Mesodermal cell (in vitro differentiated cells): ENCODE results near the gene SCAF1.
"Not testable (repeated sequence)": the region's sequence is repeated elsewhere in the genome, so short reads cannot be mapped to it uniquely, and the experiment has no call there.

ENCODE experiments used
- H3K27ac ChIP-seq: 2 replicates; pipeline ENCODE4 v1.7.0; 2013; ENCODE audit warnings: mild to moderate bottlenecking, low read depth, low read length, moderate library complexity; ENCODE audit not compliant: severe bottlenecking
- H3K36me3 ChIP-seq: 2 replicates; pipeline ENCODE4 v1.7.1; 2013; ENCODE audit warnings: mild to moderate bottlenecking, low read length, moderate library complexity; ENCODE audit not compliant: control insufficient read depth, insufficient read depth
- H3K4me1 ChIP-seq: one replicate; pipeline ENCODE4 v1.7.1; 2013; ENCODE audit warnings: mild to moderate bottlenecking, low read length; ENCODE audit not compliant: insufficient read depth, control insufficient read depth, poor library complexity, severe bottlenecking
- H3K4me3 ChIP-seq: 2 replicates; pipeline ENCODE4 v1.7.0; 2013; ENCODE audit warnings: low read length, control low read depth, mild to moderate bottlenecking; ENCODE audit not compliant: insufficient read depth, poor library complexity, severe bottlenecking; ENCODE audit errors: extremely low read depth
- H3K9me3 ChIP-seq: 2 replicates; pipeline ENCODE4 v1.7.1; 2013; ENCODE audit warnings: mild to moderate bottlenecking, low read length, moderate library complexity; ENCODE audit not compliant: control insufficient read depth
- WGBS, 2 experiments: methylation state at CpG; one replicate each; pipeline ENCODE4 v1.1.5; 2013; ENCODE audit warnings: missing lambda C conversion rate in 2 of 2; ENCODE audit not compliant: insufficient coverage in 2 of 2; 5-methylcytosine and 5-hydroxymethylcytosine counted together

The SCAF1 gene

GRCh38 chr19:49616532-49616931 lies 25.5 kb upstream of the SCAF1 start:
- Histone ChIP-seq H3K27ac (no peak overlapping the region), H3K9me3 (no peaks in the 10 kb centered on the region), H3K36me3 (peaks cover 87% of the 10 kb centered on the region), H3K4me3 (no peak overlapping the region), H3K4me1 (peaks cover 13% of the 10 kb centered on the region)
- WGBS, 2 experiments: 94 to 95% methylated on average over 6 to 7 of the region's 7 CpGs

DNA sequence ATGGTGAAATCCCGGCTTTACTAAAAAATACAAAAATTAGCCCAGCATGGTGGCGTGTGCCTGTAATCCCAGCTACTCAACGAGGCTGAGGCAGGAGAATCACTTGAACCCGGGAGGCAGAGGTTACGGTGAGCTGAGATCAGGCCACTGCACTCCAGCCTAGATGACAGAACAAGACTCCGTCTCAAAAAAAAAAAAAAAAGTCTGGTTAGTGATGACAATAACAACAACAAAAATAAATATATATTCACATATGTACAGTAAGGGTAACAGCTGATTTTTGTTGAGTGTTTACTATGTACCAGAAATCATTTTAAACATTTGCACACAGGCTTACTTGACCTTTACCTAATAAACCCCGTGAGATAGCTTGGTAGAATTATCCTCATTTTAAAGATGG lies 25.1 kb upstream of the SCAF1 start:
- peaks cover 91% of the 10 kb centered on the region for H3K36me3 ChIP-seq

DNA sequence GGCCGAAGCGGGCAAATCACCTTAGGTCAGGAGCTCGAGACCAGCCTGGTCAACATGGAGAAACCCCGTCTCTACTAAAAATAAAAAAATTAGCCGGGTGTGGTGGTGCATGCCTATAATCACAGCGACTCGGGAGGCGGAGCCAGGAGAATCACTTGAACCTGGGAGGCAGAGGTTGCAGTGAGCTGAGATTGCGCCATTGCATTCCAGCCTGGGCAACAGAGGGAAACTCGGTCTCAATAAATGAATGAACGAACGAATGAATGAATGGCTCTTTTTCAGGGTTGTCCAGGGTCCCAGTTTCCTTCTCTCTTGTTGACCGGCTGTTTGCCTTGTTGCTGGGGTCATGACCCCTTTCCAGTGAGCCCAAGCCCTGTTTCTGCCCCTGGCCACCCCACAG lies 24.1 kb upstream of the SCAF1 start:
- Histone ChIP-seq H3K36me3 (peaks cover 90% of the 10 kb centered on the region), H3K4me1 (peaks cover 13% of the 10 kb centered on the region)
- H3K9me3 ChIP-seq, H3K4me3 ChIP-seq, H3K27ac ChIP-seq: not testable (repeated sequence)
- WGBS, 2 experiments: 94 to 96% methylated on average over 13 of the region's 13 CpGs

More for the DNA sequence above, 25.1 kb upstream of the SCAF1 start:
- Histone ChIP-seq H3K9me3 (no peaks in the 10 kb centered on the region), H3K4me3 (no peak overlapping the region), H3K27ac (no peak overlapping the region), H3K4me1 (peaks cover 13% of the 10 kb centered on the region)
- 85 to 100% methylated on average over 4 to 5 of the region's 7 CpGs for WGBS, 2 experiments

- Histone ChIP-seq H3K27ac (no peak overlapping the region), H3K36me3 (peaks cover 61% of the 10 kb centered on the region), H3K4me1 (no peaks in the 10 kb centered on the region), H3K9me3 (no peaks in the 10 kb centered on the region), H3K4me3 (no peak overlapping the region)
- WGBS, 2 experiments: 94 to 95% methylated on average over 17 to 19 of the region's 27 CpGs
These were observed 16.8 kb upstream of the SCAF1 start for GRCh38 chr19:49624967-49625910.

GRCh38 chr19:49626226-49626625 lies 15.8 kb upstream of the SCAF1 start:
- Histone ChIP-seq H3K4me1 (no peaks in the 10 kb centered on the region), H3K4me3 (no peak overlapping the region), H3K27ac (no peak overlapping the region), H3K9me3 (no peaks in the 10 kb centered on the region), H3K36me3 (peaks cover 53% of the 10 kb centered on the region)
- 89% methylated on average over 3 of the region's 11 CpGs; no CpG with 5 or more reads in 1 of the 2 experiments for WGBS, 2 experiments

DNA sequence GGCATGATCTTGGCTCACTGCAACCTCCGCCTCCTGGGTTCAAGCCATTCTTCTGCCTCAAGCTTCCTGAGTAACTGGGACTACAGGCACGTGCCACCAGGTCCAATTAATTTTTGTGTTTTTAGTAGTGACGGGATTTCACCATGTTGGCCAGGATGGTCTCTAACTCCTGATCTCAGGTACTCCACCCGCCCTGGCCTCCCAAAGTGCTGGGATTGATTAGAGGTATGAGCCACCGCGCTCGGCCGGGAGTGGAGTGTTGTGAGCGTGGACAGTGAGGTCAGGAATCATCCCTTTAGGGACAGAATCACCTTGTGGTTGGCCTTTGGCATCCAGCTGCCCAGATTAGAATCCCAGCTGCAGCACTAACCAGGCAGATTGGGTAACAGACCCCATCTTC lies 12.3 kb upstream of the SCAF1 start:
- Histone ChIP-seq H3K4me3 (no peak overlapping the region), H3K27ac (no peak overlapping the region), H3K4me1 (no peaks in the 10 kb centered on the region), H3K36me3 (peaks cover 23% of the 10 kb centered on the region), H3K9me3 (no peaks in the 10 kb centered on the region)
- WGBS, 2 experiments: 94 to 98% methylated on average over 5 to 8 of the region's 9 CpGs

- no peak overlapping the region for H3K4me3 ChIP-seq
- H3K36me3 ChIP-seq: peaks cover 23% of the 10 kb centered on the region
- no peaks in the 10 kb centered on the region for H3K9me3 ChIP-seq
- no peak overlapping the region for H3K27ac ChIP-seq
- H3K4me1 ChIP-seq: peaks cover 11% of the 10 kb centered on the region
- 78 to 90% methylated on average over 1 to 3 of the region's 9 CpGs for WGBS, 2 experiments
These were observed 10.9 kb upstream of the SCAF1 start for GRCh38 chr19:49631014-49631588.

- H3K36me3 ChIP-seq: peaks cover 18% of the 10 kb centered on the region
- no peak overlapping the region for H3K4me3 ChIP-seq
- no peaks in the 10 kb centered on the region for H3K9me3 ChIP-seq
- H3K27ac ChIP-seq: no peak overlapping the region
- WGBS, 2 experiments: 97 to 98% methylated on average over 10 to 17 of the region's 19 CpGs
- H3K4me1 ChIP-seq: peaks cover 13% of the 10 kb centered on the region
These were observed 10.3 kb upstream of the SCAF1 start for GRCh38 chr19:49631610-49632192.

- WGBS, 2 experiments: 100% methylated on average over 2 to 3 of the region's 5 CpGs
- no peak overlapping the region for H3K27ac ChIP-seq
These were observed 9.4 kb upstream of the SCAF1 start for GRCh38 chr19:49632576-49632975.

GRCh38 chr19:49633273-49633672 lies 8.7 kb upstream of the SCAF1 start:
- not testable (repeated sequence) for H3K36me3 ChIP-seq

More at GRCh38 chr19:49632576-49632975, 9.4 kb upstream of the SCAF1 start:
- Histone ChIP-seq H3K9me3 (no peaks in the 10 kb centered on the region), H3K4me3 (no peak overlapping the region), H3K4me1 (peaks cover 14% of the 10 kb centered on the region), H3K36me3 (peaks cover 11% of the 10 kb centered on the region)

More at GRCh38 chr19:49633273-49633672, 8.7 kb upstream of the SCAF1 start:
- peaks cover 21% of the 10 kb centered on the region for H3K4me1 ChIP-seq
- WGBS, 2 experiments: 84 to 98% methylated on average over 7 to 8 of the region's 9 CpGs
- H3K27ac ChIP-seq, H3K9me3 ChIP-seq, H3K4me3 ChIP-seq: not testable (repeated sequence)
